HG03439 (cell line): ENCODE results near the gene SALL1.

Experiments
- ATAC-seq: cut with Tn5 transposase; IDR thresholded peaks from one replicate; pipeline ENCODE4 v1.9.1; 2021; ENCODE audit warnings: mild to moderate bottlenecking, moderate library complexity; ENCODE audit not compliant: unreplicated experiment

SALL1 gene

DNA sequence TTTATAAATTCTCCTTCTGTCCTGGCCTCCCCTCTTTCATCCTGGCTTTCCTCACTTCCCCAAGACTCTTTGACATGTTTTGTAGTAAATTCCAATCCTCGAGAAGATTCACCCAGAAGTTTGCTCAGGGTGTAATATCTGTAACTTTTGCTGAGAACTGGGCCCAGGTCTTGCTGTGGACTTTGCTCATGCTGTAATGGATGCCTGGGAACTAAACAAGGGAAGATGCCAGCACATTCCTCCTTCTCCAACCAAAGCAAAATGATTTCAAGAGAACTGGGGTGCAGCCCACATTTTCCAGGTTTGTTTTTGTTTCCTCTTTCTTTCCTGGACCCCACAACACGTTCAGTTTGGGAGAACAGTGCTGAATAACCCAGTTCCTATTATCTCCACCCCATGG lies 6.6 kb upstream of the SALL1 start:
- no peak for ATAC-seq

DNA sequence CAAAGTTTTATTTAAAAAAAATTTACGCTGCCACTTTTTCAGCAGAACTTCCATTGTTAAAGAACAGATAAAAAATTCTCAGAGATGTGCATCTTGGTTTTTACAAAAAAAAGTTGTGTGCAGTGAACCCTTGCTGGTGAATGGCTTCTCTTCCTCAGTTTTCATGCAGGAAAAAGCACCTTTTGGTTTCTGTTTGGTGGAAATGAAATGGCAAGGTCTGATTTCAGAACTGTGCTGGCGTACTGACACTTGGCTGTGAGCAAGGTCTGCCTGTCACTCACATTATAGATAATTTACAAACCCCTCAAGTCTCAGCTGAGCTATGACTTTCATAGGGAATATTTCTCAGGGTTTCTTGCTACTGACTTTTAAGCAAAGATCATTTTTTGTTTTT lies 5.7 kb upstream of the SALL1 start:
- ATAC-seq, result no peak

DNA sequence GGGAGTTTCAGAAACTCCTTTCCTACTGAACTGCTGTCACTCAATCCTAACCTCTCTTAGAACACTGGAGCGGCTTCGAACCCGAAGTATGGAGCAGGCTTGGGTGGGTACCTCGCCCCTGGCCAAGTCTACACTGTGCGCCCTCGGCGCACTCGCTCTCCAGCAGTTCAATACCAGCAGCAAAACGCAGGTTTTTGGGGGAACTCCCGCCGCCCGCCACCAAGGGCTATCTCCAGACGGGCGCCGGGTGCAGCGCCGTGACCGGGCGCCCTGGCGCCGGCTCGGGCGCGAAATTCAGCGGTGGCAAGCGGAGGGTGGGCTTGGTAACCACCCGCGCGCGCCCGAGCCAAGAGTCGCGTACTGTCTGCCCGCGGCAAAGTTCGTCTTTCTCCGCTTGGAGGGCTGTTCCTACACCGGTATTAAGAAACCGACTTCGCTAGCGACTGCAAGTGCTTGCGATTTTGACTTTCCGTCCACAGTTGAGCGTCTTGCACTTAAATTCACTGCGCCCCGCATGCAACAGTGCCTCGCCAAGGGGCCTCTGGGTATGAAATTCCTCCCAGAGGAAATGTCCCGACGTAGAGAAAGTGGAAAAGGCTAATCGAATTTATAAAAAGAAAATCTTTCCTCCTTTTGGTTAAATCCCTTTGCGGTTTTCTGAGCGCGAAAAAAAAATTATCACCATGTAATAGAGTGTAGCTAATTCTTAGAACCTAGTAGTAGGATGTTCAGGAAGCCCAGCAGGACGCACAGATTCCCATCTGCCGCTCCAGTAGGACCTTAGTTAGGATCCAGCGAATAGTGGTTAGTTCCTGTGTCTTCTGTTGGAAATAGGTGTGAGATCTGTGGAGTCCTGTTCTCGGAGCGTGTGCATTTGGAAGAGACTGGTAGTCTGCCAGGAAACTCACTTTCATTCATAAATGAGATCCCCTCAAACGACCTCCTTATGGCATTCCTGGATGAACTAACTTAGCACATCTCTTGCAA lies 5.0 kb upstream of the SALL1 start:
- ATAC-seq, result no peak

GRCh38 chr16:51155199-51155607 lies 4.1 kb upstream of the SALL1 start:
- no peak for ATAC-seq

- ATAC-seq, result no peak
These were observed 3.5 kb upstream of the SALL1 start for GRCh38 chr16:51154271-51155171.

DNA sequence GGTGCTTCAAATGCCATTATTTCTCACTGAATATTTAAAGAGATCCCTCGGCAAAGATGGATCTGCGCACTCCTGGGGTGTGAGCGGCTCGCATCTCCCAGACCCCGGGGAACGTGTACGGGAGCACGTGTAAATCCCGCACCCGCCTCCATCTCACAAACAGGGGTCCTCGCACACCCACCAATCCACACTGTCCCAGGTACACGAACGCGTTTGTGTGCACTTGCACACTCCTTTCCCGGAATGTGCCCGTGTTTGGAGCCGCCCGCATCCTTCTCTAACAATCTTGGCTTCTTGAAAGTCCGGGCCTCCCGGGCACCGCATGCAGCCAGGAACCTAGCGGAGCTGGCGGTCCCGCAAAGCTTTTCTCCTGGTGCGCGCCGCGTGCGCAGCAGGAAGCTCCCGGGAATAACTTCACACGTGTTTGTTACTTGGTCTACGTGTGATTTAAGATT lies 2.5 kb upstream of the SALL1 start:
- no peak for ATAC-seq

GRCh38 chr16:51152691-51153576 lies 1.9 kb upstream of the SALL1 start:
- no peak for ATAC-seq

DNA sequence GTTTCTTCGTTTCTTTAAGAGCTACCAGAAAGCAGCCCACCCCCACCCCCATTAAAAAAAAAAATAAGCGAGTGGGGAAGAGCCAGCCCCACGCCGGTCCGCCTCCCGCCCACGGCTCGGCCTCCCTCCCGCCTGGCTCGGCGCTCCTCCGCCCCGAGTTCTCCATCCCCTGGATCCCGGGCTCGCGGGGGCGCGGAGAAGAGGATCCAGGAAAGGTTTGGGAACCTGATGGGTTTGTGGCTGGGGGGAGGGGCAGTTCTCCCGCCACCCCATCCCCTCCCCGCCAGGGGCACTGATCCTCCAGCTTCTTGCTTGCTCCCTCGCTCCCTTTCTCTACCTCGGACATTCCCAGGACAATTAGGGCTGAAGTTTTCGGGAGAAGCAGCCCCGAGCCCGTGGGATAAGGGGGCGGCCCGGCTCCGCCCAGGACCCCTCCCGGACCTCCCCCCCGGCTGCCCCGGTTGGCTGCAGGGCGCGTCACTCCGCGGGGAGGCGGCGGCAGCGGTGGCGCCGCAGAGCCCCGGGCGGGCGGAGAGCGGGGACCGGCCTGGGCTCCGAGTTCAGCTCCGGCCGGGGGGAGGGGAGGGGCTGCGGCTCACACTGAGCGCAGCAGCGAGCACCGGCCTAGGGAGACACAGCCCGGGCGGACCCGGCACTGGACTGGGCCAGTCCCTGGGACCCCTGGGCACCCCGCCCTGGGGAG lies 1.0 kb upstream of the SALL1 start:
- ATAC-seq, result no peak

GRCh38 chr16:51151435-51151960 lies 428 bp upstream of the SALL1 start:
- no peak for ATAC-seq

DNA sequence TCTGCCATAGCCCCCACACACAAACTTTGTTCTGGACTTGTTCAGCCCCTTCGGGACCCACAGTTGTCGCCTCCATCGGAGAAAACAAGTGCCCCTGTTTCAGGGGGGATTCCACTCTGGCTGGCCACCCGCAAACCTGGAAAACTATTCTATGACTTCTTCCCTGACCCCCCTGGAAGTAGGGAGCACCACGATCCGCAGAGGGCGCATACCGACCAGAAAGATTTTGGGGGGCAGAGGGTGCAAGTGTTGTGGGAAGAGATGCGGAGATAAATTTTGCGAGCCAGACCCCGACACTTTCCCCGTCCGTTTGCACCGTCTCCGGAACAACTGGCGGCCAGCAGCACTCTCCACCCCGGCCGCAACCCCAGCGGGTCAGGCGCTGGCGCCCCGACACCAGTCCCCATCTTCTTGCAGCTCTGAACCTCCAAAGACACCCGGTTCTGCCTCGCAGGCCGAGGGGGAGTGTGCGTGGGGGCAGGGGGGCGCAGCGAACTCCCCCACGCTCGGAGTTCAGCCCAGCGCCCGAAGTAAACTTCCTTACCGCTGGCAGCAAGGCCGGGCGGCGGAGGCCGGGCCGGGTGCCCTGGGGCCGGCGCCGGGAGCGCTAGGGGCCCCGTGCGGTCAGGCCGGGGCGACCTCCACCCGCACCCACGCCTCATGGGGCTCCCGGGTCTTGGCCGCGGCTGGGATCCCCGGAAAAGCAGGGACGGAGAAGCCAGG lies 744 bp downstream of the SALL1 start:
- ATAC-seq, result no peak

DNA sequence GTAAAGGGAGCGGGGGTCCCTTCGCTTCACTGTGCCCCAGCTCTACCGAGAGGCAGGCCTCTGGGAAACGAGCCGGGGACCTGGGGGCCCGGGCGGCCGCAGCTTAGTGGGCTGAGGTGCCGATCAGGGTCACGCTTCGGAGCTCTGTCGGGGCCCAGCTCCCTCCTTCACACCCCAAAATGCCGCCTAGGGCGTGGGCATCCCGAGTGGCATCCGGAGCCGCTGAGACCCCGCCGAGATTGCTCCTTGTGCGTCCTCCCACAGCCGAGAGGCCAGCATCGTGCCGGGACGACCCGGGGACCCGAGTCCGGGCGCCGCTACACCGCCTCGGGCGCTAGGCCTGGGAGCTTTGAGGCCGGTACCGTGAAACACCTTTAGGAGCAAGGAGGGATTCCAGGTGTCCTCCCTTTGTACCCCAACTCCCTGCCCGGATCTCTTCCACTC lies 1.3 kb downstream of the SALL1 start:
- no peak for ATAC-seq

DNA sequence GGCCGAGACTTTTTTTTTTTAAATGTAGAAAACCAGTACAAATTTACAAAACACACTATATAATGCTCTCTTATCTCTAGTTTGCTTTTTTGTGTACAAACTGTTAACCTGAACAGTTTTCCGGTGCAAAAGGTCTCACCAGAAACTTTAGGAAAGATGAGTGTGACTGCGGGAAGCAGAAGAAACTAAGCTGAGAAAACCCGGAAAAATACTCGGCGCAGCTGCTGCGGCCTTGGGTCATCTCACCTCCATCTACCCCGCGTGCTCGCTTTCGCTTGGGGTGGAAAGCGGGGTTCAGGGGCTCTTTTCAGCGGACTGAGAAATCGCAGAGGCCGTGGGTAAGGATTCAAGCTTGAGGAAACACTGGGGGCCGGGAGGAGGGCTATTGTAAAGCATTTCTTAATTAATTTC lies 1.8 kb downstream of the SALL1 start:
- ATAC-seq, result no peak

DNA sequence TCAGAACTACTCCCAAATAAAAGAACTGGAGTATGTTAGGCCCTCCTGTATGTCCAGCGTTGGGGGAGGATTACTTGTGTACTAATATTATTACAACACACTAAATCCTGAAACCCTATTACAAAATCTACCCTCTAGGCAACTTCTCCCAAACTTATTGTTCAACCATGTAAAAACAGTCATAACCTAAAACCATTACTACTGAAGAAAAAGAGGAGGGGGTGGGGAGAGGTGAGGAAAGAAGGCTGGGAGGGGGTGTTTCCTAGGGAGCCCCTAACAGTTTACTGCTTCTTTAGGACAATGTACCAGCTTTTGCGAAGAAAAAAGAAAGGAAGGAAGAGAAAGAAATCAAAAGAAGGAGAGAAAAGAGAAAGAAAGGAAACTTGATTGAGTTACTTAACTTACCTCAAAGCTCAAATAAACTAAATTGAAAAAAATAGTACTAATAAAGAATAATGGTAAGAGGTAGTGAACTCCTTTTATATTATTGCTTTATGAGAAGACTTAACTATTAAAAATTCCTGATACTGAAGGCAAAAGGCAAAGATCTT lies 2.3 kb downstream of the SALL1 start:
- ATAC-seq, result no peak

GRCh38 chr16:51147776-51148677 lies 3.0 kb downstream of the SALL1 start:
- no peak for ATAC-seq

GRCh38 chr16:51146256-51146924 lies 4.7 kb downstream of the SALL1 start:
- no peak for ATAC-seq

DNA sequence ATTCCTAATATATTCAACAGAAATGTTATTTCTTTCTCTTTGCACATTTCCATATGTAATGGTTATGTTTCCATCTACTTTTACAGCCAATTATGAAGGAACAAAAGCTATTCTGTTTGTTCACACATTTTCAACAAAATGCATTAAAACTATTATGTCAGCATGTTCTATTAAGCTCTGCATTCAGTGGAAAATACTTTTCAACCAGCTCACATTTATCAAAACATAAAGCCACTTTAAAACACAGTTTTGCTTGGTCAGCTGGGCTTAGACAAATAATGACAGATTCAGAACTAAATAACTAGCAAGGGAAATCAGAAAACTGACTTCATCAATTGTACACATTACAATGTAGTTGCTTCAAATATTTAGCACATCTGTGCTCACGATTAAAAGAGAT lies 6.9 kb downstream of the SALL1 start:
- no peak for ATAC-seq
